CMK (cell line): ENCODE data around the gene CASP7.

Experiments used
- DNase-seq: peaks from one replicate; pipeline ENCODE4 v3.0.0-alpha.2; 2010; ENCODE audit warnings: low read depth

Gene CASP7

GRCh38 chr10:113712755-113713639 is 33.3 kb downstream of the CASP7 start:
- DNase-seq = no peak

- DNase-seq = no peak
Measured at GRCh38 chr10:113713640-113713982, 33.9 kb downstream of the CASP7 start.

- peak; percentile 9 for DNase-seq
Measured at GRCh38 chr10:113716109-113716910, 36.6 kb downstream of the CASP7 start.

GRCh38 chr10:113718969-113719822 is 39.5 kb downstream of the CASP7 start:
- DNase-seq = no peak

GRCh38 chr10:113720386-113720785 is 40.7 kb downstream of the CASP7 start:
- no peak for DNase-seq

GRCh38 chr10:113732160-113732881 is 52.6 kb downstream of the CASP7 start:
- DNase-seq = no peak

- DNase-seq = no peak
Measured at GRCh38 chr10:113732966-113733365, 53.3 kb downstream of the CASP7 start.

- DNase-seq = no peak
Measured at GRCh38 chr10:113733635-113734034, 53.9 kb downstream of the CASP7 start.

GRCh38 chr10:113735913-113736312 is 56.2 kb downstream of the CASP7 start:
- DNase-seq = no peak

GRCh38 chr10:113736576-113736975 is 56.9 kb downstream of the CASP7 start:
- no peak for DNase-seq

- DNase-seq = no peak
Measured at GRCh38 chr10:113739031-113739430, 59.3 kb downstream of the CASP7 start.

GRCh38 chr10:113739577-113739976 is 59.9 kb downstream of the CASP7 start:
- DNase-seq = no peak

- no peak for DNase-seq
Measured at GRCh38 chr10:113740850-113741249, 61.1 kb downstream of the CASP7 start.

GRCh38 chr10:113742466-113742865 is 62.8 kb downstream of the CASP7 start:
- DNase-seq = no peak

GRCh38 chr10:113743594-113743993 is 63.9 kb downstream of the CASP7 start:
- no peak for DNase-seq

GRCh38 chr10:113745374-113745773 is 65.7 kb downstream of the CASP7 start:
- no peak for DNase-seq

GRCh38 chr10:113746217-113746957 is 66.7 kb downstream of the CASP7 start:
- DNase-seq = no peak

- no peak for DNase-seq
Measured at GRCh38 chr10:113751181-113751732, 71.5 kb downstream of the CASP7 start, which contains the start of gene PLEKHS1. Gene PLEKHS1, plus strand, starts transcription at chr10:113751682. Its CDS starts 3,596 bp downstream, at chr10:113755278.

GRCh38 chr10:113752553-113752952 is 72.8 kb downstream of the CASP7 start:
- no peak for DNase-seq

GRCh38 chr10:113753020-113753692 is 73.4 kb downstream of the CASP7 start:
- no peak for DNase-seq
